ENCODE results near the gene CDIPT. TPM values are rescaled to one million over a fixed set of nuclear protein-coding genes. Genes with fewer than 3 reads are reported as not detected.

The CDIPT gene
- total and polyA plus RNA-seq, 2 of the 13 experiments (the other 11 are each of a cell fraction or from before 2014, with no cell fraction given): 54.9 to 97.5 TPM

- TF ChIP-seq CSRNP1 (CRISPR knock-in tag; IDR thresholded peaks at IDR 0.05) (peak; percentile 74), ARNT (IDR thresholded peaks at IDR 0.05) (0 out of 2 replicates have a peak, but pooled peaks have one; percentile 79), MBNL3 (CRISPR knock-in tag; conservative IDR thresholded peaks at IDR 0.05) (no peak), PHB2 (IDR thresholded peaks at IDR 0.05; ENCODE audit: partially characterized antibody) (no peak), ARID4A (CRISPR knock-in tag; IDR thresholded peaks at IDR 0.05; ENCODE audit: borderline replicate concordance) (peak; percentile 94), ZFYVE20 (CRISPR knock-in tag; IDR thresholded peaks at IDR 0.05; ENCODE audit: borderline replicate concordance, low read depth) (peak; percentile 92; the same call in 1 of the 2 replicates), ZNF333 (CRISPR knock-in tag; IDR thresholded peaks at IDR 0.05; ENCODE audit: borderline replicate concordance) (peak; percentile 94; the same call in 1 of the 2 replicates), STAT6 (CRISPR knock-in tag; IDR thresholded peaks at IDR 0.05; ENCODE audit: borderline replicate concordance) (no peak), ZNF563 (CRISPR knock-in tag; IDR thresholded peaks at IDR 0.05) (peak; percentile 99), BCL3 (CRISPR knock-in tag; IDR thresholded peaks at IDR 0.05) (peak; percentile 96), HDAC6 (IDR thresholded peaks at IDR 0.05; ENCODE audit: low read depth, low read length) (no peak), NR3C1 (CRISPR knock-in tag; IDR thresholded peaks at IDR 0.05) (no peak), ZNF652 (CRISPR knock-in tag; IDR thresholded peaks at IDR 0.05; ENCODE audit: borderline replicate concordance, low read depth) (no peak), JUNB (CRISPR knock-in tag; IDR thresholded peaks at IDR 0.05; ENCODE audit: borderline replicate concordance) (0 out of 2 replicates have a peak, but pooled peaks have one; percentile 58), ZNF784 (CRISPR knock-in tag; IDR thresholded peaks at IDR 0.05; ENCODE audit: borderline replicate concordance) (0 out of 2 replicates have a peak, but pooled peaks have one; percentile 41), ZNF17 (CRISPR knock-in tag; IDR thresholded peaks at IDR 0.05) (no peak), ARID2 (CRISPR knock-in tag; IDR thresholded peaks at IDR 0.05; ENCODE audit: borderline replicate concordance) (no peak), MIER3 (CRISPR knock-in tag; IDR thresholded peaks at IDR 0.05; ENCODE audit: borderline replicate concordance) (no peak)
Observed at GRCh38 chr16:29900102-29900887, 37.3 kb upstream of the CDIPT start, which contains the start of gene ASPHD1 (continued).
